Stomach (tissue), 19 donors: Measurements from ENCODE around the gene PCGF2. TPM values are rescaled to one million over a fixed set of nuclear protein-coding genes. Genes with fewer than 3 reads are reported as not detected.

Experiments used
- DNase-seq, 2 donors: peaks; one replicate each; pipeline versions ENCODE4 v3.0.0 to v3.0.0-alpha.2; 2013 to 2019
- H3K27ac ChIP-seq, 5 donors: fragments of 200-600 bp in 4 of 5; sonication (generic) in 4 of 5; one replicate each; pipeline ENCODE4 v1.5.1; 2013 to 2019; ENCODE audit warnings: mild to moderate bottlenecking in 1 of 5, moderate library complexity in 1 of 5
- H3K27me3 ChIP-seq, 3 donors: fragments of 200-600 bp; sonication (generic); one replicate each; pipeline ENCODE4 v1.5.1; 2017 to 2019; ENCODE audit warnings: mixed run types in 1 of 3
- H3K36me3 ChIP-seq, 4 donors: fragments of 200-600 bp; sonication (generic); 1 replicate in 3 of 4; 2 replicates in 1 of 4; pipeline ENCODE4 v1.5.1; 2016 to 2019
- H3K4me1 ChIP-seq, 4 donors: fragments of 200-600 bp; sonication (generic); one replicate each; pipeline ENCODE4 v1.5.1; 2016 to 2019
- H3K4me3 ChIP-seq, 4 donors: fragments of 200-600 bp; sonication (generic) in 3 of 4; one replicate each; pipeline ENCODE4 v1.5.1; 2016 to 2019; ENCODE audit warnings: mild to moderate bottlenecking in 1 of 4
- H3K9me3 ChIP-seq, 4 donors: fragments of 200-600 bp; sonication (generic); one replicate each; pipeline ENCODE4 v1.5.1; 2016 to 2019
- EP300 ChIP-seq: sonication (generic); formaldehyde crosslinking; IDR thresholded peaks from one replicate; pipeline ENCODE4 v1.6.1; 2017; ENCODE audit warnings: antibody characterized with exemption
- POLR2A ChIP-seq, 4 donors: fragments of 450-650 bp; IDR thresholded peaks; one replicate each; pipeline ENCODE4 v1.6.1; 2016; ENCODE audit warnings: antibody characterized with exemption in 4 of 4, control low read depth in 2 of 4, mild to moderate bottlenecking in 1 of 4, moderate library complexity in 1 of 4
- POLR2AphosphoS5 ChIP-seq, 3 donors: sonication (generic); formaldehyde crosslinking; IDR thresholded peaks; one replicate each; pipeline ENCODE4 v1.6.1; 2016; ENCODE audit warnings: antibody characterized with exemption in 3 of 3
- whole genome bisulfite sequencing, 5 donors: extraction: QIAGEN DNeasy Blood & Tissue Kit in 3 of 5; methylation state at CpG; one replicate each; pipeline versions ENCODE4 v1.1.5 to v1.1.7; 2013 to 2018; 5-methylcytosine and 5-hydroxymethylcytosine counted together
- intact Hi-C: fragments of 100-400 bp; cut with DNase I; formaldehyde crosslinking; loops from one replicate; pipeline ENCODE4 v1.15.1; 2023; ENCODE audit warnings: low total_unique reads
- long read RNA-seq, 10 donors: transcript quantifications; one replicate each; lab custom pipeline, GENCODE V29; 2026
- polyA plus RNA-seq, 3 donors: library from polyadenylated mRNA; stranded (reverse); fragments of 200-250 nt; gene quantifications; one replicate each; pipeline ENCODE4 v1.2.3, GENCODE V29; 2013
- total RNA-seq, 5 donors: library from RNA; depleted of rRNA; stranded (reverse); fragments of >200 nt; gene quantifications; one replicate each; pipeline versions ENCODE4 v1.1.0 to v1.2.3, GENCODE V29; 2014 to 2016
- TF ChIP-seq, protein P1 (sequence below), 7 experiments: fragments of 450-650 bp in 4 of 7; fragments of 200-600 bp in 3 of 7; sonication (generic) in 3 of 7; IDR thresholded peaks; one replicate each; pipeline ENCODE4 v1.5.1; 2016 to 2019; ENCODE audit warnings: antibody characterized with exemption in 7 of 7, control low read depth in 2 of 7, mild to moderate bottlenecking in 1 of 7
- donor health status: healthy with polysubstance abuse.
- donor health status: Bipolar disorder and iron deficiency.
- donor health status: healthy.

The PCGF2 gene
- total RNA-seq (10 to 100 TPM in 2 of 5 donors, 1 to 10 TPM in 3; 5.8 to 31.9 (median 6.8) TPM), polyA plus RNA-seq (10 to 100 TPM; 34.3 to 62.8 (median 44.1) TPM)
- long read RNA-seq, donor 1, partial matches to known transcripts = 0 of 8 reads
- long read RNA-seq, donor 1, other reads (novel, unspliced or antisense) = 8 of 8 reads
- long read RNA-seq, donor 2, partial matches to known transcripts = 51 of 127 reads
- long read RNA-seq, donor 2, other reads (novel, unspliced or antisense) = 74 of 127 reads
- long read RNA-seq, donor 3, partial matches to known transcripts = 5 of 5 reads
- long read RNA-seq, donor 3, other reads (novel, unspliced or antisense) = 0 of 5 reads
- long read RNA-seq, donor 4 = 0 reads
- long read RNA-seq, donor 5, partial matches to known transcripts = 142 of 157 reads
- long read RNA-seq, donor 5, other reads (novel, unspliced or antisense) = 13 of 157 reads
- long read RNA-seq, donor 6, partial matches to known transcripts = 127 of 314 reads
- long read RNA-seq, donor 6, other reads (novel, unspliced or antisense) = 183 of 314 reads
- long read RNA-seq, donor 7, transcript PCGF2-207 (11 exons, 2,604 nt) = major isoform, 5 of 10 reads
- long read RNA-seq, donor 7, partial matches to known transcripts = 0 of 10 reads
- long read RNA-seq, donor 7, other reads (novel, unspliced or antisense) = 5 of 10 reads
- long read RNA-seq, donor 8, partial matches to known transcripts = 0 of 4 reads
- long read RNA-seq, donor 8, other reads (novel, unspliced or antisense) = 0 of 4 reads
- long read RNA-seq, donor 9, partial matches to known transcripts = 0 of 3 reads
- long read RNA-seq, donor 9, other reads (novel, unspliced or antisense) = 0 of 3 reads
- long read RNA-seq, donor 10 = 0 reads

DNA sequence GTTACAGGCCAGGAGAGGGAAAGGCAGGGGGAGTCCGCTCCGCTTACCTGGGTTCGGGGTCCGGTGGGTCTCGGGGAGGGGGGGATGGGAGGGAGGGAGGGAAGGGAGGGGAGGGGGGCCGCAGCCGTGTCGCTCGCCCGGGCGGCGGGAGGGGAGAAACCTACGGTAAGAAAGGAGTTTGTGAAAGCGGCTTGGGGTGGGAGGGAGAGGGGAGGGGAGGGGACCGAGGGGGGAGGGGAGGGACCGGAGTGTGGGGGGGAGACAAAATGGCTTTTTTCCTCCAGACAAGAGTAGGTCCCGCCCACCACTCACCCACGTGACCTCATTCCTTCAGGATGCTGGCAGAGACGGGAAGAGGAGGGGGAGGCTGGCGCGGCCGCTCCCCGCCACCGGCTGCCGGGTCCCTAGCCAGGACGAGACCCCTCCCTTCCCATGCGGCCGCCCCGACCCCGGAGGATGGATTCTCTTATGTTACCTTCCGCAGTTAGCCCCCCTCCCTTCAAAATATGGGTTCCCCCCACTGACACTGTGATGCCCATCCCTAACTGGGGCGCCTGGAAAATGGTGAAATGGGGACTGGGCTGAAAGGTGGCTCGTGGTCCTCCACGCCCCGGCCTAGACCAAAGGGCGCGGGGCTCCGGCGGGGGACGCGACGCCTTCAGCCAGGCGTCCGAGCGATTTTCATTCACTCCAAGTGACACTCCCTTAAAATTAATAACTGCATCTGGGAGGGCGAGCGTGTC lies at the start of gene PCGF2:
PCGF2 (minus strand) TSS at position 188 of the 743 bp plus-strand sequence. CDS start 7,934 bp downstream, outside the sequence.
- Histone ChIP-seq H3K27me3 (peaks cover 0 to 45% (median 15%) of the 10 kb centered on the region in 3 donors), H3K4me1 (peaks cover 61 to 91% (median 81%) of the 10 kb centered on the region in 4 donors), H3K27ac (peak within 1 kb of the TSS; percentile 89 to 94 (median 93)), H3K9me3 (no peaks in the 10 kb centered on the region), H3K4me3 (peak within 1 kb of the TSS; percentile 83 to 88 (median 84)), H3K36me3 (no peaks in the 10 kb centered on the region)
- peak; percentile 85 to 97 for DNase-seq
- peak in 2 of 3 donors; percentile 24 to 72 for TF ChIP-seq POLR2AphosphoS5 (IDR thresholded peaks at IDR 0.05)
- TF ChIP-seq, protein P1, sequence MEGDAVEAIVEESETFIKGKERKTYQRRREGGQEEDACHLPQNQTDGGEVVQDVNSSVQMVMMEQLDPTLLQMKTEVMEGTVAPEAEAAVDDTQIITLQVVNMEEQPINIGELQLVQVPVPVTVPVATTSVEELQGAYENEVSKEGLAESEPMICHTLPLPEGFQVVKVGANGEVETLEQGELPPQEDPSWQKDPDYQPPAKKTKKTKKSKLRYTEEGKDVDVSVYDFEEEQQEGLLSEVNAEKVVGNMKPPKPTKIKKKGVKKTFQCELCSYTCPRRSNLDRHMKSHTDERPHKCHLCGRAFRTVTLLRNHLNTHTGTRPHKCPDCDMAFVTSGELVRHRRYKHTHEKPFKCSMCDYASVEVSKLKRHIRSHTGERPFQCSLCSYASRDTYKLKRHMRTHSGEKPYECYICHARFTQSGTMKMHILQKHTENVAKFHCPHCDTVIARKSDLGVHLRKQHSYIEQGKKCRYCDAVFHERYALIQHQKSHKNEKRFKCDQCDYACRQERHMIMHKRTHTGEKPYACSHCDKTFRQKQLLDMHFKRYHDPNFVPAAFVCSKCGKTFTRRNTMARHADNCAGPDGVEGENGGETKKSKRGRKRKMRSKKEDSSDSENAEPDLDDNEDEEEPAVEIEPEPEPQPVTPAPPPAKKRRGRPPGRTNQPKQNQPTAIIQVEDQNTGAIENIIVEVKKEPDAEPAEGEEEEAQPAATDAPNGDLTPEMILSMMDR (IDR thresholded peaks at IDR 0.05) = no peak
- intact Hi-C loops = no loop called here
- 1 to 2% (median 1%) methylated on average over 28 to 47 of the region's 47 CpGs for WGBS, 5 donors

DNA sequence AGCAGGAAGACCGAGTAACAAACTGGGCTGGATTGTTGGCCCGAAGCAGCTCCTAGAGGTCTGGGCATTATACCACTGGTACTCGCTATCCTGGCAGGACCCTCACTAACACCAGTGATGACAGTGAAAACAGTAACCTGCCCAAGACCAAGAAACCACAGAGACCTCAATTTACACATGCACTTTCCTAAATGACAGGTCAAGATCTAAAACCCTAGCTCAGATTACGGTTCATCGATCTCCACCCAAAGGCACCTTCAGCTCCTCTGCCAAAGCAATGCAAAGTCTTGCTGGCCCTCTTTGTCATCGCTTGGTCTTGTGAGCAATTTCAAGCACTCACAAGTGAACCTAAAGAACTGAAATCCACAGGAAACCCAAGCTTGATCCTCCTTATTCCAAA lies 49.7 kb upstream of the PCGF2 start:
- peak overlapping the region in 4 of 5 donors; percentile 97 to 99 (median 99) for H3K27ac ChIP-seq
- 72 to 78% (median 76%) methylated on average over 6 of the region's 6 CpGs for WGBS, 5 donors
- H3K4me3 ChIP-seq = peak overlapping the region; percentile 88 to 98 (median 97)
- DNase-seq = no peak
- TF ChIP-seq POLR2AphosphoS5 (IDR thresholded peaks at IDR 0.05) (no peak), POLR2A (IDR thresholded peaks at IDR 0.05) (no peak), EP300 (no peak)
- TF ChIP-seq, protein P1 (IDR thresholded peaks at IDR 0.05) = no peak
- intact Hi-C loops = no loop called here
- H3K27me3 ChIP-seq = no peaks in the 10 kb centered on the region
- peaks cover 27 to 46% (median 34%) of the 10 kb centered on the region in 4 donors for H3K4me1 ChIP-seq
- peaks cover 14 to 42% (median 32%) of the 10 kb centered on the region in 4 donors for H3K36me3 ChIP-seq
- no peaks in the 10 kb centered on the region for H3K9me3 ChIP-seq

DNA sequence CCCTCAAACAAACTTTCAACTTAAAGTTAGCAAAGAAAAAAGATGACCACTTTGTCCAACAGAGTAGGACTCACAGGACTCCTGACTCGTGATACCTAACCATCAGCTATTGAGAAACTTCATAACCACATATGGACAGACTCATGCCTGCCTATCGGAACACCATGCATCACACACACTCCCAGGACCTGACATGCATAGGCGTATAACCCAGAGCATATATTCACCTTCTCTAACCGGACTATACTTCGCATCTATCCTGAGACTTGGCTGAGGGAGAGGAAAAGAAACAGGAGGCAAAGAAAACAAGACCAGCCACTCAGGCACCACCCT lies 49.0 kb upstream of the PCGF2 start:
- H3K27ac ChIP-seq = peak overlapping the region in 2 of 5 donors; percentile 97 to 99
- H3K4me3 ChIP-seq = peak overlapping the region in 3 of 4 donors; percentile 6 to 98 (median 97)
- no peak for DNase-seq
- peaks cover 7 to 40% (median 31%) of the 10 kb centered on the region in 4 donors for H3K36me3 ChIP-seq
- intact Hi-C loops = no loop called here
- peaks cover 27 to 52% (median 34%) of the 10 kb centered on the region in 4 donors for H3K4me1 ChIP-seq
- 65 to 84% (median 74%) methylated on average over 5 of the region's 5 CpGs for WGBS, 5 donors
- TF ChIP-seq POLR2AphosphoS5 (IDR thresholded peaks at IDR 0.05) (no peak), EP300 (no peak), POLR2A (IDR thresholded peaks at IDR 0.05) (no peak)
- TF ChIP-seq, protein P1 (IDR thresholded peaks at IDR 0.05) = no peak
- H3K27me3 ChIP-seq = no peaks in the 10 kb centered on the region
- no peaks in the 10 kb centered on the region for H3K9me3 ChIP-seq
